Bronchial epithelial cell (primary cell): ENCODE results near the gene FBXO17. TPM values are rescaled to one million over a fixed set of nuclear protein-coding genes. Genes with fewer than 3 reads are reported as not detected.

ENCODE experiments used
- DNase-seq: peaks from one replicate; pipeline ENCODE4 v3.0.0-alpha.2; 2010; ENCODE audit warnings: low read depth
- FAIRE-seq: peaks from 2 replicates; lab custom pipeline; 2011; peaks lifted over from hg19 to GRCh38; lab: Jason Lieb, UNC
- H3K27me3 ChIP-seq: 2 replicates; pipeline ENCODE4 v1.5.1; 2011; ENCODE audit warnings: low read length; ENCODE audit not compliant: control insufficient read depth, insufficient read depth
- H3K36me3 ChIP-seq: 2 replicates; pipeline ENCODE4 v1.5.1; 2011; ENCODE audit warnings: low read length; ENCODE audit not compliant: control insufficient read depth, insufficient read depth
- H3K4me3 ChIP-seq: 2 replicates; pipeline ENCODE4 v1.5.1; 2011; ENCODE audit warnings: mild to moderate bottlenecking, low read depth, low read length, control low read depth
- total RNA-seq: library from RNA; depleted of rRNA; stranded (reverse); fragments of >200 nt; gene quantifications from 2 replicates; pipeline ENCODE4 v1.2.1, GENCODE V29; 2014
- TF ChIP-seq, protein P1 (sequence below): IDR thresholded peaks from 2 replicates; pipeline ENCODE4 v1.5.1; 2011; ENCODE audit warnings: mild to moderate bottlenecking, moderate library complexity, low read length, control low read depth, inconsistent platforms; ENCODE audit not compliant: insufficient read depth, severe bottlenecking

FBXO17 gene
- total RNA-seq, 1 donor from 2014 or later: 11.6 TPM

DNA sequence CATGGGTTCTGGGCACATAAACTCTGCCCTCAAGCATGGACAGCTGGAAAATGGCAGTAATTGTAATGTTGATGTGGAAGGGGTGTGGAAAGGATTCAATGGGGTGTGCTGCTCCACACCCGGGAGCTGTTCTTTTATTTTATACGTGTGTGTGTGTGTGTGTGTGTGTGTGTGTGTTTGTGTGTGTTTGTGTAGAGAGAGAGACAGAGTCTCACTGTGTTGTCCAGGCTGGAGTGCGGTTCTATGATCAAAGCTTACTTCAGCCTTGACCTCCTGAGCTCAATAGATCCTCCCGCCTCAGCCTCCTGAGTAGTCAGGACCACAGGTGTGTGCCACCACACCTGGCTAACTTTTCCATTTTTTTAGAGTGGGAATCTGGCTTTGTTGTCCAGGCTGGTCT is 42.0 kb downstream of the FBXO17 start:
- Histone ChIP-seq H3K36me3 (peaks cover 5% of the 10 kb centered on the region), H3K27me3 (no peaks in the 10 kb centered on the region), H3K4me3 (no peak overlapping the region)
- TF ChIP-seq, protein P1, sequence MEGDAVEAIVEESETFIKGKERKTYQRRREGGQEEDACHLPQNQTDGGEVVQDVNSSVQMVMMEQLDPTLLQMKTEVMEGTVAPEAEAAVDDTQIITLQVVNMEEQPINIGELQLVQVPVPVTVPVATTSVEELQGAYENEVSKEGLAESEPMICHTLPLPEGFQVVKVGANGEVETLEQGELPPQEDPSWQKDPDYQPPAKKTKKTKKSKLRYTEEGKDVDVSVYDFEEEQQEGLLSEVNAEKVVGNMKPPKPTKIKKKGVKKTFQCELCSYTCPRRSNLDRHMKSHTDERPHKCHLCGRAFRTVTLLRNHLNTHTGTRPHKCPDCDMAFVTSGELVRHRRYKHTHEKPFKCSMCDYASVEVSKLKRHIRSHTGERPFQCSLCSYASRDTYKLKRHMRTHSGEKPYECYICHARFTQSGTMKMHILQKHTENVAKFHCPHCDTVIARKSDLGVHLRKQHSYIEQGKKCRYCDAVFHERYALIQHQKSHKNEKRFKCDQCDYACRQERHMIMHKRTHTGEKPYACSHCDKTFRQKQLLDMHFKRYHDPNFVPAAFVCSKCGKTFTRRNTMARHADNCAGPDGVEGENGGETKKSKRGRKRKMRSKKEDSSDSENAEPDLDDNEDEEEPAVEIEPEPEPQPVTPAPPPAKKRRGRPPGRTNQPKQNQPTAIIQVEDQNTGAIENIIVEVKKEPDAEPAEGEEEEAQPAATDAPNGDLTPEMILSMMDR: no peak
- no peak for DNase-seq
- no peak for FAIRE-seq

DNA sequence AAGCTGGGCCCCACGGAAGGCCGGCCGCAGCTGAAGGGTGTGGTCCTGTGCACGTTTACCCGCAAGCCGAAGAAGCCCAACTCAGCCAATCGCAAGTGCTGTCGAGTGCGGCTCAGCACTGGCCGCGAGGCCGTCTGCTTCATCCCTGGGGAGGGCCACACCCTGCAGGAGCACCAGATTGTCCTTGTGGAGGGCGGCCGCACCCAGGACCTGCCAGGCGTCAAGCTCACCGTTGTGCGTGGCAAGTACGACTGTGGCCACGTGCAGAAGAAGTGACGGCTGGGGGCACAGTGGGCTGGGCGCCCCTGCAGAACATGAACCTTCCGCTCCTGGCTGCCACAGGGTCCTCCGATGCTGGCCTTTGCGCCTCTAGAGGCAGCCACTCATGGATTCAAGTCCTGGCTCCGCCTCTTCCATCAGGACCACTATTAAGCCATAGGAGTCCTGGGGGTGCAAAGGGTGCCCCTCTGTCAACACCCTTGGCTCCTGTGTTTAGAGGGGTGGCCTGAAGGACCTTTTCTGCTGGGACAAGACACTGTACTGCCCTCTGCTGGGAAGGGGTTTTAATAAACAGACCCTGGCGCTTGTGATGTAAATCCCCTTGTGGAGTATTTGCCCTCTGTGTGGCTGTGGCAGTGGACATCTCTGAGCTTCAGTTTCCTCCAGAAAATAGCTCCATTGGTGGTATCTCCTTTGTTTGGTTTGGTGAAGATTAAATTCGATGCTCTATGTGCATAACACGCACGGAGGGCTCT is 42.9 kb downstream of the FBXO17 start:
- FAIRE-seq: no peak
- peaks cover 5% of the 10 kb centered on the region for H3K36me3 ChIP-seq
- no peak overlapping the region for H3K4me3 ChIP-seq
- TF ChIP-seq, protein P1: peak; percentile 43
- peak; percentile 31 for DNase-seq
- H3K27me3 ChIP-seq: no peaks in the 10 kb centered on the region

DNA sequence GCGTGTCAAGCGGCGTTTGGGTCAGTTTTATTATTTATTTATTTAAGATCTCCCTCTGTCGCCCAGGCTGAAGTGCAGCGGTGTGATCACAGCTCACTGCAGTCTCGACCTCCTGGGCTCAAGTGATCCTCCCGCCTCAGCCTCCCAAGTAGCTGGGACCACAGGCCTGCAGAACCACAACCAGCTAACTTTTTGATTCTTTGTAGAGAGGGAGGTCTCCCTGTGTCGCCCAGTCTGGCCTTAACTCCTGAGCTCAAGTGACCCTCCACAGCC is 44.1 kb downstream of the FBXO17 start:
- DNase-seq (no peak), FAIRE-seq (no peak)
- H3K4me3 ChIP-seq: peak overlapping the region; percentile 60
- peaks cover 5% of the 10 kb centered on the region for H3K36me3 ChIP-seq
- H3K27me3 ChIP-seq: no peaks in the 10 kb centered on the region
- TF ChIP-seq, protein P1: no peak

DNA sequence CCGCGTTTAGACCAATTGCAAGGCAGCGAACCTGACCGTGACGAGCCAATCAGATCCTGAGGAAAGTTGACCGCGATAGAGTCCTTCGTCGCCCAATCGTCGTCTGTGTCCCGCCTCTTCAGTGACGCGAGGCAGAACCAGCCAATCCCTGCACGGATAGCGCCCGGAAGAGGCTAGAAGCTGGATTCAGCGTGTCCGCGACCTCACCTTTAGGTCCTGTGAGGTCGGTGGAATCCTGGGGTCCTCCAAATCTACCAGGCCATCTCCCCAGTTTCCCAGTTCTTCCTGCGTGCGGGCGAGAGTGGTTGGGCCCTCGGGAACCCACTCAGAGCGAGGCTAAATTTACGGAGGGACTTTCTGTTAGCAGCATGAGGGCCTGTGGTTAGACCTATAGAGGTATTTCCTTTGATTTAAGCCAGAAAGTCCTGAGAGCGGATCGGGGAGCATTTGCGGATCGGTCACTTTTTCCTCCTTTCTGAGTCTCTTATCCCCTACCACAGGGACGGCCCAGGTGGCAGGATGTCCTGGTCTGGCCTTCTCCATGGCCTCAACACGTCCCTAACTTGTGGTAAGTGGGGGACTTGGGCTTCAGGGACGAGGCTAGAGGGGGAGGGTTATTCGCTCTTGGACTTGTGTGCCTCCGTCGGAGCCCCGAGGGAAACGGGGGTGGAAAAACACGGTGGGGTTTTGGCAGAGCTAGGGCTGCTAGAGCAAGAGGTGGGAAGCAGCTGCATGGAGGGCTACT is 44.6 kb downstream of the FBXO17 start, which contains the start of gene MRPS12:
Gene MRPS12 (plus strand): TSS at position 169 of the 745 bp plus-strand sequence. CDS start 351 bp downstream, at position 520.
- FAIRE-seq: peak; percentile 93
- Histone ChIP-seq H3K4me3 (peak within 1 kb of the TSS; percentile 60), H3K27me3 (no peaks in the 10 kb centered on the region), H3K36me3 (peaks cover 6% of the 10 kb centered on the region)
- peak; percentile 98 for DNase-seq
- TF ChIP-seq, protein P1: no peak

DNA sequence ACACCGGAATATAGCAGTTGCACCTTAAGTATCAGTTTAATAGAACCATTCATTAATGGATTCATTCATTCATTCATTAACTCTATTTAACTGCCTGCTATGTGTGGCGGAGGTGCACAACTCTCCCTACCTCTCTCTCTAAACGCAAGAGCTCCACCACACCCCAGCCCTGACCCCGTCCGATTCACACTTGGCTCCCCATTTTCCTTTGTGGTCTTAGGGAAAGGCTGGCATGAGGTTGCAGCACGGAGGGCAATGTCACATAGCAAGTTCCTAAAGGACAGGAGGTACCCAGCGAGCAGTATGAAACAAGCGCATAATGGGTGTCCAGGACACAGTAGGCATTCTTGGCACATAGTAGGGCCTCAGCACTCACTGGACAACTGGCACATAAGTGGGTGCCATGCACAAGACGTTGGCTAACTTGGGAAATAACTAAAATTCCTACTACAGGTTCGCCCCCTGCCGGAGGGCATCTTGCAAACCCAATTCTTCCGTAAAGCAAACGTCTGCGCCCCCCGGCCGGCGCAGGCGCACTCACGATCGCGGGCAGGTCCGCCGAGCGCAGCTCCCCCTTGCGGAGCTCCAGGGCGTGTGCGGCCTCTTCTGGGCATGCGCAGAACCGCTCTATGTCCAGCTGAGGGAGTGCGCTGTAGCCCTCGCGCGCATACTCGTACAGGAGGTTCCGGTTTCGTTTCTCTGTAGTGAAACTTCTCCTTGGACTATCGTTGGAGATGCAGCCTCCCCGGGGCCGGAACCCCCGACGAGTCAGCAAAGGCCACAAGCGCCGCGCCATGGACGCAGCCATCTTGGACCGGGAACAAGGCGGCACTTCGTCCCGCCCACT is 45.4 kb downstream of the FBXO17 start, which contains the start of gene SARS2:
Gene SARS2 (minus strand): TSS at position 835 of the 847 bp plus-strand sequence. CDS start 27 bp downstream, at position 808.
- FAIRE-seq: no peak
- TF ChIP-seq, protein P1: peak; percentile 98
- H3K36me3 ChIP-seq: peaks cover 9% of the 10 kb centered on the region
- H3K27me3 ChIP-seq: no peaks in the 10 kb centered on the region
- DNase-seq: peak; percentile 79
- peak within 1 kb of the TSS; percentile 60 for H3K4me3 ChIP-seq
